ENCODE data around the gene CPA4.

DNA sequence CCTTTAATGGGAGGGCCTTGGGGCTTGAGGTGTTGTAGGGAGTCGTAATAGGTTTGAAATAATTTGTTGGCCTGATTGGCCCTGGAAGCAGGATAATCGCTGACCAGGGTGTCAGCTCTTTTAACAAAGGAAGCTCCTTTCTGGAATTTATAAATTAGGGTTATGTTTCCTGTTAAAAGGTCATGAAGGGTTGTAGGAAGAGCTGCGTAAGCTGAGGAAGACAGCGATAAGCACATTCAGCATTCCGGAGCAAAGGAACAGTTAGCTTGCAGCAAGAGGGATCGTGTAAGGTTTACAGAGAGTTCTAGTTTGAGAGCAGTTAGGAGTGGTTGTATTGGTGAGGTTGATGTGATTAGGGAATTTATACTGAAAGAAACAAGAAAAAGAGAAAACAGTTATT is 21.3 kb downstream of the CPA4 start:
- TF ChIP-seq, protein P1, sequence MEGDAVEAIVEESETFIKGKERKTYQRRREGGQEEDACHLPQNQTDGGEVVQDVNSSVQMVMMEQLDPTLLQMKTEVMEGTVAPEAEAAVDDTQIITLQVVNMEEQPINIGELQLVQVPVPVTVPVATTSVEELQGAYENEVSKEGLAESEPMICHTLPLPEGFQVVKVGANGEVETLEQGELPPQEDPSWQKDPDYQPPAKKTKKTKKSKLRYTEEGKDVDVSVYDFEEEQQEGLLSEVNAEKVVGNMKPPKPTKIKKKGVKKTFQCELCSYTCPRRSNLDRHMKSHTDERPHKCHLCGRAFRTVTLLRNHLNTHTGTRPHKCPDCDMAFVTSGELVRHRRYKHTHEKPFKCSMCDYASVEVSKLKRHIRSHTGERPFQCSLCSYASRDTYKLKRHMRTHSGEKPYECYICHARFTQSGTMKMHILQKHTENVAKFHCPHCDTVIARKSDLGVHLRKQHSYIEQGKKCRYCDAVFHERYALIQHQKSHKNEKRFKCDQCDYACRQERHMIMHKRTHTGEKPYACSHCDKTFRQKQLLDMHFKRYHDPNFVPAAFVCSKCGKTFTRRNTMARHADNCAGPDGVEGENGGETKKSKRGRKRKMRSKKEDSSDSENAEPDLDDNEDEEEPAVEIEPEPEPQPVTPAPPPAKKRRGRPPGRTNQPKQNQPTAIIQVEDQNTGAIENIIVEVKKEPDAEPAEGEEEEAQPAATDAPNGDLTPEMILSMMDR (IDR thresholded peaks at IDR 0.05): no peak
- TF ChIP-seq POLR2A (IDR thresholded peaks at IDR 0.05): no peak
